Activated naive CD4-positive, alpha-beta T cell treated with anti-CD3 and anti-CD28 coated beads, Interleukin-2, amount 50 U/mL, for 16 hours (primary cell): ENCODE measurements around the gene MFNG.

ENCODE experiments used
- DNase-seq: peaks from one replicate; pipeline ENCODE4 v3.0.0-alpha.2; 2020

Gene MFNG

GRCh38 chr22:37511395-37512104 is 25.4 kb upstream of the MFNG start:
- DNase-seq, result no peak

- no peak for DNase-seq
These were observed 23.9 kb upstream of the MFNG start for GRCh38 chr22:37510091-37510490.

- DNase-seq, result no peak
These were observed 23.1 kb upstream of the MFNG start for GRCh38 chr22:37509059-37509860.

- no peak for DNase-seq
These were observed 22.3 kb upstream of the MFNG start for GRCh38 chr22:37508431-37508992.

GRCh38 chr22:37507731-37508130 is 21.5 kb upstream of the MFNG start:
- DNase-seq, result no peak

- no peak for DNase-seq
These were observed 19.8 kb upstream of the MFNG start for GRCh38 chr22:37505989-37506388.

- DNase-seq, result no peak
These were observed 19.4 kb upstream of the MFNG start for GRCh38 chr22:37505565-37505964.

- no peak for DNase-seq
These were observed 18.8 kb upstream of the MFNG start for GRCh38 chr22:37504964-37505363.

GRCh38 chr22:37503850-37504249 is 17.7 kb upstream of the MFNG start:
- no peak for DNase-seq

GRCh38 chr22:37503183-37503683 is 17.0 kb upstream of the MFNG start:
- no peak for DNase-seq

- DNase-seq, result no peak
These were observed 16.4 kb upstream of the MFNG start for GRCh38 chr22:37502342-37503182.

GRCh38 chr22:37501610-37502341 is 15.6 kb upstream of the MFNG start:
- DNase-seq, result no peak

- DNase-seq, result no peak
These were observed 14.8 kb upstream of the MFNG start for GRCh38 chr22:37500745-37501609.

- no peak for DNase-seq
These were observed 13.8 kb upstream of the MFNG start for GRCh38 chr22:37499789-37500540.

GRCh38 chr22:37499027-37499707 is 13.0 kb upstream of the MFNG start:
- DNase-seq, result no peak

GRCh38 chr22:37498289-37498909 is 12.2 kb upstream of the MFNG start:
- peak; percentile 77 for DNase-seq

GRCh38 chr22:37497062-37497599 is 10.9 kb upstream of the MFNG start:
- DNase-seq, result no peak

GRCh38 chr22:37496651-37497050 is 10.5 kb upstream of the MFNG start:
- no peak for DNase-seq

- DNase-seq, result no peak
These were observed 7.8 kb upstream of the MFNG start for GRCh38 chr22:37493979-37494378.
